Epithelial cell of prostate (primary cell): ENCODE results near the gene PARP12.

Experiments
- DNase-seq: peaks from one replicate; pipeline ENCODE4 v3.0.0-alpha.2; 2011; ENCODE audit warnings: low read depth, low spot score
- H3K27ac ChIP-seq: fragments of 450-650 bp; 2 replicates; pipeline ENCODE4 v1.5.1; 2017; ENCODE audit warnings: mild to moderate bottlenecking

Gene PARP12

GRCh38 chr7:140060788-140061606 is 1.8 kb downstream of the PARP12 start:
- no peak for DNase-seq
- H3K27ac ChIP-seq = peak overlapping the region; percentile 59

- no peak for DNase-seq
- H3K27ac ChIP-seq = peak overlapping the region; percentile 59
Measured at GRCh38 chr7:140060243-140060630, 2.5 kb downstream of the PARP12 start.

DNA sequence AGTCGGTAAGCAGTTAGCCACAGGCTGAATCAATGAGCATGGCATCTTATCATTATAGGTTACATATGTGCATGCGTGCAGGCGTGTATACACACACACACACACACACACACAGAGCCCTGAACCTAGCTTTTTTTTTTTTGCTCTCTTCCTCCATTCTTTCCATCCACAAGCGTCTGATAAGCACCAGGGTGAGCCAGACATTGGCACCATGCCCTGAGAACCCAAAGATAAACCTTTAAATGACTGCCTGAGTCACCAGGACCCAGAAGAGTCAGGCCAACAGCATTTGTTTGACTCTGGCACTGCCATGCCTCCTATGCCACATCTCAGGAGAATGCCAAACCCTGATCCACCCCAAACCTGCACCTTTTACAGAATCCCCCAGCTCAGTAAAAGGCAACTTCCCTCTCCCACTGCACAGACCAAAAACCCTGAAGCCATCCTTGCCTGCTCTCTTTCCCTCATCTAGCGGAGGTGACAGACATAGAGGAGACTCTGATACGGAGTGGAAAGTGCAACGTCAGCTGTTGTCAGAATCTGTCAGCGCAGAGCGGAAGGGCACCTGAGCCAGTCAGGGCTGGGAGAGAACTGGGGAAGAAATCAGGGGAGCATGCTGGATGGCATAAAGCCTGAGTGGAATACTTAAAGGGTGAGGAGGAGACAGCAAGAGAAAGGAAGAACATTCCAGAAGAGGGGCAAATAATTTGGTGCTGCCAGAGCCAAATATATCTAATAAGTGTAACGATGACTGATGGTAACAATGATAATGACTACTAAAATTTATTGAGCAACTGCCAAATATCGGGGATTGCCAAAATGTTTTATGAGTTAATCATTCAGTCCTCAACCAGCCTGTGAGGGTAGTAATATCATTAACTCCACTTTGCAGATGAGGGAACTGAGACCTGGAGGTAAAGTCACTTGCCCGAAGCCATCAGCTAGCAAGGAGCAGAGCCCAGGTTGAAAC is 3.2 kb downstream of the PARP12 start:
- DNase-seq = peak; percentile 74
- peak overlapping the region; percentile 59 for H3K27ac ChIP-seq

DNA sequence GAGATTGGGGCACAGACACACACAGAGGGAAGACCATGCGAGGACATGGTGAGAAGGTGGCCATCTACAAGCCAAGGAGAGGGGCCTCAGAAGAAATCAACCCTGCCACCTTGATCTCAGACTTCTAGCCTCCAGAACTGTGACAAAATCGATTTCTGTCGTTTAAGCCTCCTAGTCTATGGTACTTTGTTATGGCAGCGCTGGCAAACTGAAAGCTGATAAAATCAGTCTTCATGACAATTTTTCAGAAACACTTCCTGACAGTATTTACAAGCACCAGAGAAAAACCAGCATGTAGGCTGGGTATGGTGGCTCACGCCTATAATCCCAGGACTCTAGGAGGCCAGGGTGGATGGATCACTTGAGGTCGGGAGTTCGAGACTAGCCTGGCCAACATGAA is 4.2 kb downstream of the PARP12 start:
- no peak overlapping the region for H3K27ac ChIP-seq
- DNase-seq = no peak

GRCh38 chr7:140057143-140057535 is 5.6 kb downstream of the PARP12 start:
- H3K27ac ChIP-seq = no peak overlapping the region
- no peak for DNase-seq

GRCh38 chr7:140056431-140057142 is 6.2 kb downstream of the PARP12 start:
- no peak for DNase-seq
- no peak overlapping the region for H3K27ac ChIP-seq

DNA sequence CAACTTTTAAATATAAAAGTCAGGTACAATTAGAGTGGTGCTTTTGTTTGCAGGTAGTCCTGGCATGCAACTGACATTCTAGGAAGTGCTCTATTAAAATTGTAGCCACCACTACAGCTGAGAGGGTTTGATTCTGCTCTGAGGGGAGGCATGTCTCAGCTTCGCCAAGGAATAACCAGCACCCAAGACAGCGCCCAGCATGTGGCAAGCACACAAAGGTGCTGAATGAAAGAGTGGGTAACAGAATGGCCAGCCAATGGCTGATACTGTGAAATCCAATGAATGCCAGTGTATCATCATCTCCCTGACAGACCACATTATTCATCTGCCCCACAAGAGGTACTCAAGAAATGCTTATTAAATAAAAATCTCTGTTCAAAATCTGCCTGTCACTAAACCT is 6.9 kb downstream of the PARP12 start:
- no peak for DNase-seq
- no peak overlapping the region for H3K27ac ChIP-seq

DNA sequence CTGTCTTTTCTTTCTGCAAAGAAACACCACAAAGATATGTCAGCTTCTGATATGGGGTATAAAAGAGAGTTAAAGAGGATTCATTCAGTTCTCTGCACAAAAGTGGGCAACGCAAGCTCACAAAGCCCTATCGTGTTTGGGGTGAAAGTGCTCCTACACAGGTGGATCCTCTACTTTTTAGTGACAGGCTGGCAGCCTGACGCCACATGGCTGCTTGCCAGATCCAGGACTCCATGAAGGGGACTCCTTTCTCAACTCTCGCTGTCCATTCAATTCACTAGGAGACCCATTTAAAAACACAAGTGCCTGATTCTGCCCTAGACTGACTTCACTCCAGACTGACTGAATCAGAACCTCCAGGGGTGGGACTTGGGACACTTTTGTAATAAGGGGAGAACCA is 8.0 kb downstream of the PARP12 start:
- no peak for DNase-seq
- no peak overlapping the region for H3K27ac ChIP-seq

DNA sequence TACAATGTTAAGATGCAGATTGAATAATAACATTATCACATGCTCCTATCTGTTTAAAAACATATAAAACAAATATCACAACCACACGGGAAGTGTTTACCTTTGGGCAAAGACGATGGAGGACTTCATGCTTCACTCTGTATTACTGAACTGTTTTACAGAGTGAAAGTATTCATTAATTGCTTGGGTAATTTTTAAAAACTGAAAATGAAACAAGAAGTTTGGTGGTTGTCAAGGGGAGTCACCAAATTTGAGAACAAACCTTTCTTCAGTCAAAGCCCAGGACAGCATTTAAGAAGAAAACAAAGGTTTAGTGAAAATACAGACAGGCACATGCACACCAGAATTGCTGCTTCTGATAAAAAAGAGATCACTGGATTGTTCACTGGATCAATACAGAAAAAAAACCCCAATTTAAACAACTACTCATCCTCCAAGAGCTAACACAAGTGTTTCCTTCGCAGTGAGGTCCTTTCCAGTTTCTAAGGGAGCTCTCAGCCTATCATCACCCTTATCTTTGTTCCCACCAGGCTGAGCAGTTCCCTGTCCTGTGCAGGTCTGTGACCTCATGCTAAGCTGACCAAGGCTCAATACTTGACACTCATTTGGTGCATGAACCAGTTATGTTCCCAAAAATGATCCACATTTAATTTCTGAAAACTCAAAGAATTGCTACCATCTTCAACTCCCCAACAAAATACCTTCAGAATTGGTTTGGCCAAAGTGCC is 8.8 kb downstream of the PARP12 start:
- DNase-seq = no peak
- no peak overlapping the region for H3K27ac ChIP-seq

DNA sequence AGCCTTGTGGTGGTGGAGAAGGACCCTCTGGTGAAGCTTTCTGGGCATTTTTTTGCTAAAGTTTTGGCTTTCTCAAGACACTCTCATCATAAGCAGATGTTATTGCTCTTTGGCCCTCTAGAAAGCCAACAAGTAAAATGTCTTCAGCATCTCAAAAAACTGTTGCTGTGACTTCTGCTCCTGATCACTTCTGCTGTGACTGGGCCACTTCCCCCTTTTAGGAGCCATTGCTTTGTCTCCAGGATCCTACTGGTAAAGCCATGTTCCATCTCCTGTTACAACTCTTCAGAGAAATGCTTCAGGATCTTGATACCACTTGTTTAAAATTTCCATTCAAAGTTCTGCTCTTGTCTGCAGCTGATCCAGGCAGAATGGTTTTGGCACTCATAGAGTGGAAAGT is 10.9 kb downstream of the PARP12 start:
- no peak for DNase-seq
- no peak overlapping the region for H3K27ac ChIP-seq

DNA sequence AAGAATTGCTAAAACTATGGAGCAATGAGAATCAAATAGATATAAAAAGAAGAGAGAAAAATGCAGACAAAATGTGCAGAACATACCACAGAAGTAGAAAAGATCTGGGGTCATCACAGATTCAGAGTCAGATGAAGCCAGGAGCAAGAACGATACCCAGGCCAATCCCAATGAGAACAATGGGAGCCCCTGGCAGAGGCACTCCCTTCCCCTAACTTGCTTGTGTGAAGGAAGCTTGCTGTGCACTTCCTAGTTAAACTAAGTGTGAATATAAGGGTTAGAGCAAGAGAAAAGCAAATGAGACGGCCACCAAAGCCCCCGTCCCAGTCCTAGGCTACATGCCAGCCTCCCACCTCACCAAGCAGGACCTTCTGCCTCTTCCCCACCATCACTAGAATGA is 12.7 kb downstream of the PARP12 start:
- DNase-seq = no peak
- no peak overlapping the region for H3K27ac ChIP-seq

DNA sequence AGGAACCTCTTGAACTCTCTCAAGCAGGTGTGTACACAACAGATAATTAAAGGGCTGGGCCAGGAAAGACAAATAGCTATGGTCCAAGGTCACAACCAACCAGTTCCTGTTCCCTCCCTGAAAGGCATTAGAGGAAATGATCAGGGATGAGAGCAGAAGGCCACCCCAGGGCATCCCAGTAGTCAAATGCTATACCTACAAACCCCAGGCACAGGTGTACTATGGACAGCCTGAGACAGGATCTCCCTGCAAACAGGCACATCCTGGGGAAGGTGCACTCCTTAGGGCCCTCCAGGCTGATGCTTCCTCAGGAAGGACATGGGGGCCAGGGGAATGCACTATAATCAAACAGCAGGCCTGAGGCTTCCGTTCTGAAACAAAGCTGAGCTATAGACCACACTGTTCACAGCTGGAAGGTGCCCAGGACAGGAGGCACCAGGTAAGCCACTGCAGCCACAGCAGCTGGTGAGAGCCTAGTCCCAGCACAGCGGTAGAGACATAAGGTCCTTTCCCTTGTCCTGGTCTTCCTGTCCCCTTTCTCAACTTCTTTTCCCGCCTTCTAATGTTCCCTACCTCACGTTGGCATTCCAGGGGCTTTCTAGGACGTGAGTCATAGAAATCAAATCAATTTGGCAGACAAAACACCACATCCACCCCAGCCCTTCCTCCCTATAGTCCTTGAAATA is 13.3 kb downstream of the PARP12 start:
- no peak overlapping the region for H3K27ac ChIP-seq
- DNase-seq = no peak

GRCh38 chr7:140048989-140049338 is 13.8 kb downstream of the PARP12 start:
- DNase-seq = no peak
- H3K27ac ChIP-seq = no peak overlapping the region

DNA sequence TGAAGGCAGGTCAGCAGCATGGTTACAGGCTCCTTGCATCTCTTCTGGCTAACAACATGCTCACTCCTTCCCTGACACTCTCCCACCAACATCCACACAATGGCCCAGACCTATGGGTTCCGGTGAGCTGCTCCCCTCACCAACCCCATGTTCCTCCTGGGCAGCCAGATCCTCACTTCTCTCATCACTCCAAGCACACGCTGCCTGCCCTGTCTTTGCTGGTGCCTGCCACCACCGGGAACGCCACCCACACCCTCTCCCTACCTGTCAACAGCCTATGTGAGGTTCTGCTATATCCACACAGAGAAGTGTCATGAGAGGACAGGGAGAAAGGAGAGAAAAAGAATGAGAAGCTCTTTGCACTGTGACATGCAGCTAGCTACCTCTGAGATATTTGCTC is 14.6 kb downstream of the PARP12 start:
- DNase-seq = no peak
- no peak overlapping the region for H3K27ac ChIP-seq

GRCh38 chr7:140047197-140047596 is 15.6 kb downstream of the PARP12 start:
- DNase-seq = no peak
- no peak overlapping the region for H3K27ac ChIP-seq

DNA sequence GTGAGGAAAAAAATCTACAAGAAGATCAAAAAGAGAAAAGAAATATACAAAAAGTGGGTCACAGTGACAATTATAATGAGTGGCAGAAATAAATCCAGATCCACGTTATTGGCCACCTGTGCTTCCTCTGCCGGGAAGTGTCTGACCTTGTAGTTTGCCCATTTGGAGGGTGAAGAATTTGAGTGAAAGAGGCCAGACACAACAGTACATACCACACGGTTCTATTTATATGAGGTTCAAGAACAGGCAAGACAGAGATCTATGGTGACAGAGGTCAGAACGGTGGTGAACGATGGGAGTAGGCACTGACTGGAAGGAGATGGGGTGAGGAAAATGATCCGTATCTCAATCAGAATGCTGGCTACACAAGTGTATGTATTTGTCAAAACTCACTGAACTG is 17.1 kb downstream of the PARP12 start:
- no peak for DNase-seq

GRCh38 chr7:140044251-140044650 is 18.5 kb downstream of the PARP12 start:
- H3K27ac ChIP-seq = peak overlapping the region; percentile 28
- no peak for DNase-seq

More for the DNA sequence above, 17.1 kb downstream of the PARP12 start:
- no peak overlapping the region for H3K27ac ChIP-seq

DNA sequence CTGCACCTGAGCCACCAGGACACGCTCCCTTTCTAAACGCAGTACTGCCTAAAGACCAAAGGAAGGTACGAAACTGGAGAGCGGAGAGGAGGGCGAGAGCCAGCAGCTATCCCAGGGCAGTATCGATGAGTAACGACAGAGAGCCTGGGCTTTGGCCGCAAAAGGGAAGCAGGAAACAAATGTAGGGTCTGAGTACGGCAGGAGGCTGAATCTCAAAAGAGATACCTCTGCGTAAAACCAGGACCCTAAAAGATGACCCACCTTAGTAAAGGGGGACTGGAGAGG is 20.4 kb downstream of the PARP12 start:
- no peak for DNase-seq

DNA sequence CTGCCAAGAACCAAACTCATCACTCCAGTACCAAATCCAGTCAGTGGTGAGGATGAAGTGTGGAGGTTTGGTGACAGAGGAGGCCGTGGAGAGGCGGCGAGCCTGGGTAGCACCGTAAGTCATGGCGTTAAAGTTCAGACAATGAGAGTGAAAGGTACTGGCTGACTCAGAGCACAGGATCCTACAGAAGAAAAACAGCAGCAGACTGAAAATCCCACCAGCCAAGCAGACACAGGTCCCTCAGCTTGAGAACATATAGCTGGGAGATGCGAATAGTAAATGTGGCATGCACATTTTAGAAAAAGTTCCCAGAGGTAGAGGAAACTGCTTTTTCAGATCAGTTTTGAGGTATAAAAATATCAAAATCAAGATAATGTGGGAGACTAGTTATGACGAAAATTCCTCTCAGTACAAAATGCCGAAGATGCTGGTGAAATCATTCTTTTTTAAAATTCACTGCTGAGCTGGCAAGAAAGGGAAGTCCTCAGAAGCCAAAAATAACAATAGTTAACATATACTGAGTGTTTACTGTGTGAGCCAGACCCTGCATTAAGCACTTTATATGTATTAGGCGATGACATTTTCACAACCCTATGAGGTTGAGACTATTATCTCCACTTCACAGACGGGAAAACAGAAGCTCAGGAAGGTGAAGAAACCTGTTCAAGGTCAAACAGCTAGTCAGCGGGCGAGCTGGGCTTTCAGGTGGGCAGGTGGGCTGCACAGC is 20.9 kb downstream of the PARP12 start:
- H3K27ac ChIP-seq = no peak overlapping the region
- DNase-seq = no peak

More for the DNA sequence above, 20.4 kb downstream of the PARP12 start:
- H3K27ac ChIP-seq = no peak overlapping the region
